HEK293 (cell line): ENCODE results near the gene SFXN2.

Source experiments
- CTCF ChIP-seq: fragments of 450-650 bp; formaldehyde crosslinking; IDR thresholded peaks from 2 replicates; pipeline ENCODE4 v1.5.1; 2016; ENCODE audit warnings: missing biosample characterization, missing genetic modification characterization
- REST ChIP-seq: fragments of 450-650 bp; formaldehyde crosslinking; IDR thresholded peaks from 2 replicates; pipeline ENCODE4 v1.5.1; 2016; ENCODE audit warnings: missing biosample characterization, missing genetic modification characterization
- ZNF174 ChIP-seq: fragments of 450-650 bp; formaldehyde crosslinking; IDR thresholded peaks from 2 replicates; pipeline ENCODE4 v1.5.0; 2017; ENCODE audit warnings: missing biosample characterization, mild to moderate bottlenecking, missing genetic modification characterization
- ZNF335 ChIP-seq: fragments of 450-650 bp; formaldehyde crosslinking; conservative IDR thresholded peaks from 2 replicates; pipeline ENCODE4 v1.5.1; 2016; ENCODE audit warnings: missing biosample characterization, missing genetic modification characterization

- TF ChIP-seq ZNF335 (tag by site-specific recombination) = no peak
- TF ChIP-seq ZNF174 (tag by site-specific recombination) = no peak
- TF ChIP-seq REST (tag by site-specific recombination) = no peak
- TF ChIP-seq CTCF = no peak
Observed at GRCh38 chr10:102726274-102726673, 11.8 kb downstream of the SFXN2 start.
